HG03025 (cell line): ENCODE measurements around the gene MYBPC1.
"Not testable (repeated sequence)": the region's sequence is repeated elsewhere in the genome, so short reads cannot be mapped to it uniquely, and the experiment has no call there.

Source experiments
- ATAC-seq: cut with Tn5 transposase; IDR thresholded peaks from one replicate; pipeline ENCODE4 v1.9.1; 2021; ENCODE audit warnings: mild to moderate bottlenecking, moderate library complexity; ENCODE audit not compliant: unreplicated experiment, low FRiP score

Gene MYBPC1, protein sequence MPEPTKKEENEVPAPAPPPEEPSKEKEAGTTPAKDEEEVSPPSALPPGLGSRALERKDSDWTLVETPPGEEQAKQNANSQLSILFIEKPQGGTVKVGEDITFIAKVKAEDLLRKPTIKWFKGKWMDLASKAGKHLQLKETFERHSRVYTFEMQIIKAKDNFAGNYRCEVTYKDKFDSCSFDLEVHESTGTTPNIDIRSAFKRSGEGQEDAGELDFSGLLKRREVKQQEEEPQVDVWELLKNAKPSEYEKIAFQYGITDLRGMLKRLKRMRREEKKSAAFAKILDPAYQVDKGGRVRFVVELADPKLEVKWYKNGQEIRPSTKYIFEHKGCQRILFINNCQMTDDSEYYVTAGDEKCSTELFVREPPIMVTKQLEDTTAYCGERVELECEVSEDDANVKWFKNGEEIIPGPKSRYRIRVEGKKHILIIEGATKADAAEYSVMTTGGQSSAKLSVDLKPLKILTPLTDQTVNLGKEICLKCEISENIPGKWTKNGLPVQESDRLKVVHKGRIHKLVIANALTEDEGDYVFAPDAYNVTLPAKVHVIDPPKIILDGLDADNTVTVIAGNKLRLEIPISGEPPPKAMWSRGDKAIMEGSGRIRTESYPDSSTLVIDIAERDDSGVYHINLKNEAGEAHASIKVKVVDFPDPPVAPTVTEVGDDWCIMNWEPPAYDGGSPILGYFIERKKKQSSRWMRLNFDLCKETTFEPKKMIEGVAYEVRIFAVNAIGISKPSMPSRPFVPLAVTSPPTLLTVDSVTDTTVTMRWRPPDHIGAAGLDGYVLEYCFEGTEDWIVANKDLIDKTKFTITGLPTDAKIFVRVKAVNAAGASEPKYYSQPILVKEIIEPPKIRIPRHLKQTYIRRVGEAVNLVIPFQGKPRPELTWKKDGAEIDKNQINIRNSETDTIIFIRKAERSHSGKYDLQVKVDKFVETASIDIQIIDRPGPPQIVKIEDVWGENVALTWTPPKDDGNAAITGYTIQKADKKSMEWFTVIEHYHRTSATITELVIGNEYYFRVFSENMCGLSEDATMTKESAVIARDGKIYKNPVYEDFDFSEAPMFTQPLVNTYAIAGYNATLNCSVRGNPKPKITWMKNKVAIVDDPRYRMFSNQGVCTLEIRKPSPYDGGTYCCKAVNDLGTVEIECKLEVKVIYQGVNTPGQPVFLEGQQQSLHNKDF

DNA sequence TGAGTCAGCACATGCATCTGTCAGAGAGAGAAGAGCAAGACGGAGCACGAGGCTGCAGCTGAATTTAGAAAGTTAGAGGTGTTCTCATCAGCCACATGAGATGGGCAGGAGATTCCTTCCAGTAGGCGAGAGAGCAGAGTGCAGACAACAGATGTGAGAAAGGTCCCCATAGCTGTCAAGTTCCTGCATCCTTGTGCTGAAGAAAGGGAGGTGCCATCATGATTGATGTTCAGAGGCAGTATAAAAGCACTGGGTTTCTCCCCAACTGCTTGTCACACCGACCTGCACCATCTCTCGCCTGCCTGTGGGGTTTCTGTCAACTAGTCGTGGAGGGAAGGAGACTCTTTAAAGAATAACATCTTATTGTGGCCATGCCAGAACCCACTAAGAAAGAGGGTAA is at the start of gene MYBPC1:
MYBPC1 (plus strand) TSS at position 272 of the 400 bp plus-strand sequence; CDS start at position 372, 100 bp downstream.
- ATAC-seq, result no peak

DNA sequence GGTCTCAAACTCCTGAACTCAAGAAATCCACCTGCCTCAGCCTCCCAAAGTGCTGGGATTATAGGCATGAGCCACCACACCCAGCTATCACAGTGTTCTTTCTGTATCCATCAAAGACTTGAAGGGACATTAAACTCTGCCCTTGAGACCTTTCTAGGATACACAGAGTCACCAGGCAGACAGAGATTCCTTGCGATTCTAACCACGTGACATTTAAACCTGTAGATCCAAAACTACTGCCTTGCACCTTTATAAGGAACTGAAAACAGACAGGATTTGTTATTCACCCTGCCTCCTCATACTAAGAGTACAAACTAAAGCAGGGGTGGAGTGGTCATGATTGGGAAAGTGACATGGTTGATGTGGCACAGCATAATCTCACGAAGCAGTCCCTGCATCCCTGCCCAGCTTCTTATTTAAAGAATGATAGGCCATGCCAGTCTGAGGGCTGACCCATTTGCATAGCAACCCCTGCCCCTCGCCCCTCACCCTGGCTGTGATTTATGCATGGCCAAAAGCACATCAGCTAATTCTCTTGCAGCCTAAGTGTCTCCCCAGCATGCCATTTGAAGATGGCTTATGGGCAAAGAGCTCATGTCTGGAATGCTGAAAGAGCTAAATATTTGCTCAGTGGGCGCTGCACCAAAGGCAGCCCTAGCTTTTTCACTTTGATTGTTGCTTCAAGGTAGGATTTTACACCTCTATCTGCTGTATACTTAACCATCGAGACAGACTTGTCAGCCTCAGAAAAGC is 43.2 kb upstream of the MYBPC1 start:
- ATAC-seq, result no peak

DNA sequence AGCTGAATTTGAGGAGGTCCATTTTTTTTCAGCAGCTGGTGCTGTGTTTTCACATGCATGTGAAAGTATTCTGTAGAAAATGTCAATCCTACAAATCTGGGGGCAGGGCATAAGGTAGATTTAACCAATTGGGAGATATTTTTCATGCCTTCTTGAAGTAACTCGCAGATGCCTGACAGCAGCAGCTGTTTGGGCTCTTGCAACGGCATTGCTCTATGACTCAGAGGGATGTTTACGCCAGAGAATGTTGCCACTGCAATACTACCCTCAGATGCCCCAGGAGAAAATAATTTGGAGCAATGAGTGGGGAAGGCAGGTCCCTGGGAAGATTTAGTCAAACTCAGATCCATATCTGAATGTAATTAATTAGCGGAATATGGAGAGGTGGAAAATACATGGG is 42.5 kb upstream of the MYBPC1 start:
- ATAC-seq, result no peak

- no peak for ATAC-seq
Measured at GRCh38 chr12:101557094-101557493, 37.7 kb upstream of the MYBPC1 start.

DNA sequence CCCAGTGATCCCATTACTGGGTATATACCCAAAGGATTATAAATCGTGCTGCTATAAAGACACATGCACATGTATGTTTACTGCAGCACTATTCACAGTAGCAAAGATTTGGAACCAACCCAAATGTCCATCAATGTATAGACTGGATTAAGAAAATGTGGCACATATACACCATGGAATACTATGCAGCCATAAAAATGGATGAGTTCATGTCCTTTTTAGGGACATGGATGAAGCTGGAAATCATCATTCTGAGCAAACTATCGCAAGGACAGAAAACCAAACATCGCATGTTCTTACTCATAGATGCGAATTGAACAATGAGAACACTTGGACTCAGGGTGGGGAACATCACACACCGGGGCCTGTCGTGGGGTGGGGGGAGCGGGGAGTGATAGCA is 36.0 kb upstream of the MYBPC1 start:
- not testable (repeated sequence) for ATAC-seq

- ATAC-seq, result no peak
Measured at GRCh38 chr12:101563212-101563611, 31.6 kb upstream of the MYBPC1 start.

DNA sequence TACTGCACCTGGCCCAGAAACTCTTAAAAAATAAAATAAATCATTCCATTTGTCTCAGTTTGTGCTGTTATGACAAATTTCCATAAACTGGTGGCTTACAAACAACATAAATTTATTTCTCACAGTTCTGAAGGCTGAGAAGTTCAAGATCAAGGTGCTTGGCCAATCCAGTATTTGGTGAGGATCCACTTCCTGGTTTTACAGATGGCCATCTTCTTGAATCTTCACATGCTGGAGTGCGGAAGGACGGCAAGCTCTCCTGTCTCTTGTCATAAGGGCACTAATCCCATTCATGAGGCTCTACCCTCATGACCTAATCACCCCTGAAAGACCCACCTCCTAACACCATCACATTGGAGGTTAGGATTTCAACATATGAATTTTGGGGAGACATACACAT is 29.9 kb upstream of the MYBPC1 start:
- no peak for ATAC-seq

DNA sequence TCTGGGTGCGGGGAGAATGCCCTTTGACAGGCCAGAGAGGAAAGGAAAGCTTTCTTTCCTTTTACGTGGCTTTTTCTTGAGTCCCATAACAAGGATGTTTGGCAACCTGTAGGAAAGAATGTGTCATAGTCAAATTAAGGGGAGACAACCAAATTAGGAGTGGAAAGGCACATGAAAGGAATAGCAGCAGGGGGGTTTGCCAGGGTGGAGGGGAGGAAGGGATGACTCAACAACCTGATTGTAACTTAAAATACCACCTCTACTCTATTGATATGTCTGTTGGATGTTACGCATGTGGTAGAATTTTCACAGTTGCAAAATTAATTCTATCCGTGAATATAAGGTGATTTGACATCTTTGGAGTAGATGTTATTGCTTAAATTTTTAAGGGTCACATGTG is 28.5 kb upstream of the MYBPC1 start:
- no peak for ATAC-seq

DNA sequence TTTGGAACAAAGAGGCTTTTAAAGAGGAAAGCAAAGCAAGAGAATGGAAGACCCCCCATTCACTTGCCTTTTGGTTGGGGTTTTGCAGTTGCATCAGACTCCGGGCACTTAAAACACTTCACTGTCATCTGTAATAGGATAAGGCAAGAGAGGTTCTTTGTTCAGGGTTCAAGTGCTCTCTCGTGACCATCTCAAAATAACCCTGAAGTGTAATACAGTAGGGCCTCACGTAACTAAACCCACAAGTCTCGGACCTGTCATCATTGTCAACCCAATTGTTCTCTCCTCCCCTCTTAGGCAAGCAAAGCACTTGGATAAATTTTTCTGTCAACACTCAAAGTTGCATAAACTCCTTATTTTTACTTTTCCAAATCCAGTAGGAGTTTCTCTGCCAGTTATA is 26.9 kb upstream of the MYBPC1 start:
- ATAC-seq, result no peak

- no peak for ATAC-seq
Measured at GRCh38 chr12:101570047-101570446, 24.7 kb upstream of the MYBPC1 start.

DNA sequence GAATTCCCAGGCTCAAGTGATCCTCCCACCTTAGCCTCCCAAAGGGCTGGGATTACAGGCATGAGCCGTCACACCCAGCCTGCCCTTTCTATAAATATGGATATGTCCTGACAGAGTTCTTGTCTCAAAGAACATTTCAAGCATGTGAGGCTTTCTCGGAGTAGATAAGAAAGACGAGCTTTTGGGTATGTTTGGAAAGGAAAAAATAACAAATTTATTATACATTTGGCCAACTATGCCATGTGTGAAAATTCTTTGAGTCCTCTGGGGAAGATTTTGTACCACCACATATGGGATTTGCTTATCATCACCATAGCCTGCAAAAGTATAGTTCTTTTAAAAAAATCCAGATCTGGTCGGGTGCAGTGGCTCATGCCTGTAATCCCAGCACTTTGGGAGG is 23.7 kb upstream of the MYBPC1 start:
- ATAC-seq, result no peak

GRCh38 chr12:101573743-101574142 is 21.0 kb upstream of the MYBPC1 start:
- ATAC-seq, result no peak

GRCh38 chr12:101578417-101578816 is 16.4 kb upstream of the MYBPC1 start:
- no peak for ATAC-seq

- no peak for ATAC-seq
Measured at GRCh38 chr12:101581190-101581589, 13.6 kb upstream of the MYBPC1 start.

DNA sequence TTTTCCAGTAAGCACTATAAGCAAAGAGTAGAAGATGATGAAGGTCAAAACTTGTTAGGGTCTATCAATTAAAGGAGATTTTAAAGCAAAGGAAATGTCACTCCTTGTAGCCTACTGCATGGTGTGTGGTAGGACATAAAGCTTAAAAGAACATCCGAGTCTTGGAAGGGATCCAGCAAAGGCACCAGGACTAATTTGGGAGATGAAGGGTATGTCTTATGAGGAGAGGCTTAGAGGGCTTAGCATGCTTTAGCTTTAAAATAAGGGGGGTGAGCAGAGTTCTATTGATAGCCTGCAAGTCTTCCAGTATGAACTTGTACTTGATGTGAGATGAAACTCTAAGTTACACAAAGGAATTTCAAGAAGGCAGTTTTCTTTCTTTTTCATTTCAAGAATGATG is 11.8 kb upstream of the MYBPC1 start:
- ATAC-seq, result no peak

- no peak for ATAC-seq
Measured at GRCh38 chr12:101590383-101590782, 4.4 kb upstream of the MYBPC1 start.

DNA sequence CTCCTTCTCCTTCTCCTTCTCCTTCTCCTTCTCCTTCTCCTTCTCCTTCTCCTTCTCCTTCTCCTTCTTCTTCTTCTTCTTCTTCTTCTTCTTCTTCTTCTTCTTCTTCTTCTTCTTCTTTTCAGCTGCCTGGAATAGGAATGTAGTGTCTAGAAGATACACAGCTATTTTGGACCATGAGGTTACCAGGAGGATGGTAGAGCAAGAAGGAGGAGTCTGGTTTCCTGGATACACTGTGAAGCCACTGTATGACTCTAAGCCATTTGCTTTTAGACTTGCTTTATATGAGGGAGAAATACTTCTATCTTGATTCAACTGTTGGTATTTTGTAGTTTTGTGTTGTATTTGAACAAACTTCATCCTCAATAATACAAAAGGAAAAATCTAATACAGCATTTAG is 3.0 kb upstream of the MYBPC1 start:
- no peak for ATAC-seq

GRCh38 chr12:101592448-101592847 is 2.3 kb upstream of the MYBPC1 start:
- ATAC-seq, result no peak

- ATAC-seq, result no peak
Measured at GRCh38 chr12:101592921-101593320, 1.9 kb upstream of the MYBPC1 start.

DNA sequence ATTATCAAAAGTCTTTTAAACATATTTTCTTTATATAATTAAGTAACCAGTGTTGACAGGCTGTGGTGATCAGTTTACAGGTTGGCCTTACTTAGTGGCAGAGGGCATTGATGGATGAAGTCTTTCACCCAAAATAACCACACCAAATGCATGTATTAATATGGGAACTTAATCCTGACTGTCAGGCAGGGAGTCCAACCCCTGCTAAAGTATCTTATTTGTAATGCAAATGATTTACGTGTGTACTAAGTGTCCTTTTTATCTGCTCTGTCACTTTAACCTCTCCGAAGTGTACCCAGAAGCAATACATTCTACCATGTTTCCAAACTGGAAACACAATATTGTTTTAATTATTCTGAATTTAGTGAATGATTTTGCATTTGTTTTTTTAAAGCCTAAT is 1.4 kb downstream of the MYBPC1 start:
- no peak for ATAC-seq
